Left hindlimb (tissue), 1 donor: ENCODE measurements around the gene CD22.
"Not testable (repeated sequence)": the region's sequence is repeated elsewhere in the genome, so short reads cannot be mapped to it uniquely, and the experiment has no call there.

ENCODE experiments used
- DNase-seq: peaks from one replicate; pipeline ENCODE4 v3.0.0-alpha.2; 2018

The CD22 gene

DNA sequence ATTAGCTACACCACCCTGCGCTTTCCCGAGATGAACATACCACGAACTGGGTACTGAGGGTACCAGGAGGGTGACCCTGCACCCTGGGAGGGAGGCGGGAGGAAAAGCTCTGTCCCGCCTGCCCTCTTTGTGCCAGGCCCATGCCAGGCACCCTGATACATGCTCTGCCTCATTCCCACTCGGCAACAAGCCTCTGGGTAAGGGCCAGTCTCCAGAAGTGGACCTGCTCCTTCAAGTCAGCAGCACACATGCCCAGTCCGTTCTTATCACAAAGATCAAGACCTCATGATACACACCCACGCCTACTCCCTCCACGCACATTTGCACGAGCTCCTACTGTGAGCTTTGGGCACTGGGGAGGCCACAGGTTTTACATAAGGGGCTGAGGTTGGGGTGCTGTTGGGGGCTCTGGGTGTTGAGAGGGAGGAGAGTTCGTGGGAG is 16.7 kb downstream of the CD22 start:
- no peak for DNase-seq

DNA sequence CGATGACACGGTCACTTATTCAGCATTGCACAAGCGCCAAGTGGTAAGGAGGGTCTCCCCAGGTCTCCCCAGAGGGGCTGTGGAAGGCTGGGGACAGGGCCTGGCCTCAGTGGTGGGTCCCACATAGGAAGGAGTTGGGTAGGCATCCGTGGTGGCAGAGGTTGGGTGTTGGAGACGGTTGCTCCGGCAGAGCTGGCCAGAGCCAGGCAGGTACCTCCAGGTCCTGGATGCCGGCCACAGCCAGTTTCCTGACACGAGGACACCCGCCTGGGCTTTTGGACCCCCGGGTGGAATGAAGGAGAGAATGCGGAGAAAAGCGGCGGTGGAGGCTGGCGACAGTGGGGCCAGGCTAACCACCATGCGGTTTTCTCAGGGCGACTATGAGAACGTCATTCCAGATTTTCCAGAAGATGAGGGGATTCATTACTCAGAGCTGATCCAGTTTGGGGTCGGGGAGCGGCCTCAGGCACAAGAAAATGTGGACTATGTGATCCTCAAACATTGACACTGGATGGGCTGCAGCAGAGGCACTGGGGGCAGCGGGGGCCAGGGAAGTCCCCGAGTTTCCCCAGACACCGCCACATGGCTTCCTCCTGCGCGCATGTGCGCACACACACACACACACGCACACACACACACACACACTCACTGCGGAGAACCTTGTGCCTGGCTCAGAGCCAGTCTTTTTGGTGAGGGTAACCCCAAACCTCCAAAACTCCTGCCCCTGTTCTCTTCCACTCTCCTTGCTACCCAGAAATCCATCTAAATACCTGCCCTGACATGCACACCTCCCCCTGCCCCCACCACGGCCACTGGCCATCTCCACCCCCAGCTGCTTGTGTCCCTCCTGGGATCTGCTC is 17.4 kb downstream of the CD22 start:
- no peak for DNase-seq

DNA sequence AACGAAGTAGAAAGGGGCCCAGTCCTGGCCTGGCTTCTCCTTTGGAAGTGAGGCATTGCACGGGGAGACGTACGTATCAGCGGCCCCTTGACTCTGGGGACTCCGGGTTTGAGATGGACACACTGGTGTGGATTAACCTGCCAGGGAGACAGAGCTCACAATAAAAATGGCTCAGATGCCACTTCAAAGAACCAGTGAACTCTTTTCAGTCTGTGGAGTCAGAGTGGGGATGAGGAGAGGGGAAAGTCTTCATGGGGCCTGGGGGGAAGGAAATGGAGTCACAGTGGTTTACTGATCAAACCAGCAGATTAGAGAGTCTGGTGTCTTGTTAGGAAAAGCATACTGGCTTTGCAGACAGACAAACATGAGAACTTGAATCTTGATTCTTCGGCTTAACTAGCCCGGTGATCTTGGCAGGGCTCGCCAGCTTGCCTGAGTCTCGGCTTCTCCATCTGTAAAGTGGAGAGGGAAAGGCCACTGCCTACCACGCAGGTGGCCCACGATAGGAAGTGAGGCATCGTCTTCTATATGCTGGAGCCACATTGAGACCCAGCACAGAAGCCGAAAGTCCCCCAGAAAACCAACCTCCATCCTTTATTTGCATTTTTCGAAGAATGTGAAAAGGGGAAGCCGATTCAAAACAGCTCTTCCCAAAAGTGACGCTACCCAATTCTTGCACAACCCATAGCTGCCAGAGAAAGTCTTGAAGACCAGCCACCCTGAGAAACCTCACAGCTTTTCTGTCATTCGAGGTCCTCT is 18.4 kb downstream of the CD22 start, which contains the start of gene FFAR1:
TSS of gene FFAR1 (plus strand) at position 732 of the 759 bp plus-strand sequence. CDS start 3,650 bp downstream, outside the sequence.
- DNase-seq, result no peak

DNA sequence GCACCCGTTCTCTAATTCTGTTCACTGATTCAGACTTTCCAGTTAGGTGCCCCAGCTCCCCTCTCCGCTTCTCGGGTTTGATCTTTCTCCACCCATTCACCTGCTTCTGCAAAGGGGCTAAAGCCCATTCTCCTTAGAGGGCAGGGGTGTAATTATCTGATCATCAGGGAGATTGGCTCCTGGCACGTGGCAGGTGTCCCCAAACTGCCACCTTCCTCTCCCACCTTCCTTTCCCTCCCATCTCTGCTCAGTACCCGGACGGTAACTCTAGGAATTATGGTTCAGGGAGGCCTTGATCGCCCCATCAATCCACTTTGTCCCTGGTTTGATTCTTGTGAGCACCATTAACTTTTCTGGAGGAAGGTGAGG is 18.9 kb downstream of the CD22 start:
- DNase-seq, result no peak

DNA sequence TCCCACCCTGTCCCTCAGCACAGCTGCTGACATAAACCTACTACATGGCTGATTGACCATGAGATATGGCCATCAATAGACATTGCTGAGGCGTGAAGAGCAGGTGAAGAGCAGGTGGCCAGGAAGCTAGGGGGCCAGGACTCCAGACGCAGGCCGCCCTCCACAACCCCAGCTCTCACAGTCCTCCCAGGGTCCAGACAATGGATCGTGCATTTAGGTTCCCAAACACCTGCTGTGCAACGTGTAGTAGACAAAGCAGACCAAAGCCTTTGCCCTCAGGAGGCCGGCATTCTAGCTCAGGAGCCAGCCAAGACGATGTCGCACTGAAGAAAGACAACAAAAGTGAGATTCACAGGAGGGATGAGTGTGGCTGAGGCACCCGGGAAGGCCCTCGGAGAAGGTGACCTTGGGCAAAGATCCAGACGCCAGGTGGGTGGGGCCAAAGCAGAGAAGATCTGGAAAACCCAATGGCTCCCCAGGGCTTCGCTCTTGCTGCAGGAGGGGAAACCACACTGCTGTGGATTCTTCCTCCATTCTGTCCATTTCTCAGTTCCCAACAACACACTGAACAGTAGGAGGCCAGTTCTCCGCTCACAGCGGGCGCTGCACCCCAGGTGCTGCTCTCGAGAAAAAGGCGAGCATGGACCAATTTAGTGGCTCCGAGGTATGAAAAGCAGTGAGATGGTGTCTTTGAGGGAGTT is 20.1 kb downstream of the CD22 start:
- no peak for DNase-seq

DNA sequence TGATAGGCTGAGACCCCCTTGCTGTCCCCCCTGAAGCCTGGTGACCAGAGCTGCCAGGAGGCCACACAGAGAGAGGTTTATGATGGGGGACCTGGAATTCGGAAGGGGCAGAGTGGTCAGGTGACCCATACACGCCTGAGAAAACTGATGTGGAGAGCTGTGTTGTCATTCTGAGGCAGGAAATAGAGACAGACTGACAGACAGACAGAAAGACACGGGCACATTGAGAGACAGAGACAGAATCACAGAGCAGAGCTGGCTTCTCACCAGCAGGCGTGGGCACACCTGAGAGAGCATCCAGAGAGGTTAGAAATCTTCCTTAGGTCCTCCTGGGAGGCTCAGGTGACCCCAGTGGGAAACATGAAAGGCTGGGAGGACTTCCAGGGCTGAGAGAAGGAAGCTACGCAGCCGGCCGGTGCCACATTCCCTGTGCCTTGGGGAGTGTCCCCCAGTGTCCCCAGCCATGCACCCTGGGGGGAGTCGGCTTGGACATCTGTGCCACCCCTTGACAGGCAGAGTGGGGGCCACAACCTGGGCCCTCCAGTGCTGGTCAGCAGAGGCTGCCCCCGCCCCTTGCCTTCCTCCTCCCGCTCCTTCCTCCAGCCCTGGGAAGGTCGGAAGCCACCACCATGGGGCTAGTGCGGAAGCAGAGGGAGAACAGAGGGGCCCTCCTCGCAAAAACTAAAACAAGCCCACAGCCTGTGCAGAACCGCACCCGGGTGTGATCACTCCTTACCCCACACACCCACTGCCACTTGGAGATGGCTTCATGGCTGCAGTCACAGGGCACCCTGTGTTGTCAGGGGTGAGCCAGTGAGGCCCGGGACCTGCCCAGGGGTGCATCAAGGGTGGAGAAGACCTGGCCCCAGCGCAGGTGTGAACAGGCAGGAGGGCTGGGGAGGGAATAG is 20.9 kb downstream of the CD22 start:
- no peak for DNase-seq

DNA sequence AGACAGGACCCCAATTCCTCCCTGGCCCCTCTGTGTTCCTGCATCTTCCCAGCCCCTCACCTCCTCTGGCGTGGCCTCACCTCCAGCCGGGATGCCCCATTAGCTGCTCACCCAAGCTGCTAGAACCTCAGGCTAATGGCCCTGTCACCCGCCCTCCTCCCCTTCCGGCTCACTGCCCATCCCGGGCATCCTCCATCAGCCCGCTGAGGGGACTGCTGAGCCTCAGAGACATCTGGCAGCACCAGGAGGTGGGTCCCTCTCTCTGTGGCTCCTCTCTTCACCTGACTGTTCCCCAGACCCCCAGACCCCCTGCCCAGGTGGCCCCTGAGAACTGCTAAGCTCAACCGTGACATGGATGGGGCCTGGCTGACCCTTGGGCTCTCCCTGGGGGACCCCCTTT is 21.6 kb downstream of the CD22 start:
- DNase-seq, result no peak

DNA sequence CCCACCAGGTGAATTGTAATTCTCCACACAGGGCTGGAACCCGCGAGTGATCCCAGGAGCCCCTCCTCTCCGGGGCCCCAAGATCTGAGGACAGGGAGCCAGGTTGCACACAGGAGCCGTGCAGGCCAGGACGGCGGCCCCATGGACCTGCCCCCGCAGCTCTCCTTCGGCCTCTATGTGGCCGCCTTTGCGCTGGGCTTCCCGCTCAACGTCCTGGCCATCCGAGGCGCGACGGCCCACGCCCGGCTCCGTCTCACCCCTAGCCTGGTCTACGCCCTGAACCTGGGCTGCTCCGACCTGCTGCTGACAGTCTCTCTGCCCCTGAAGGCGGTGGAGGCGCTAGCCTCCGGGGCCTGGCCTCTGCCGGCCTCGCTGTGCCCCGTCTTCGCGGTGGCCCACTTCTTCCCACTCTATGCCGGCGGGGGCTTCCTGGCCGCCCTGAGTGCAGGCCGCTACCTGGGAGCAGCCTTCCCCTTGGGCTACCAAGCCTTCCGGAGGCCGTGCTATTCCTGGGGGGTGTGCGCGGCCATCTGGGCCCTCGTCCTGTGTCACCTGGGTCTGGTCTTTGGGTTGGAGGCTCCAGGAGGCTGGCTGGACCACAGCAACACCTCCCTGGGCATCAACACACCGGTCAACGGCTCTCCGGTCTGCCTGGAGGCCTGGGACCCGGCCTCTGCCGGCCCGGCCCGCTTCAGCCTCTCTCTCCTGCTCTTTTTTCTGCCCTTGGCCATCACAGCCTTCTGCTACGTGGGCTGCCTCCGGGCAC is 22.6 kb downstream of the CD22 start:
- no peak for DNase-seq

DNA sequence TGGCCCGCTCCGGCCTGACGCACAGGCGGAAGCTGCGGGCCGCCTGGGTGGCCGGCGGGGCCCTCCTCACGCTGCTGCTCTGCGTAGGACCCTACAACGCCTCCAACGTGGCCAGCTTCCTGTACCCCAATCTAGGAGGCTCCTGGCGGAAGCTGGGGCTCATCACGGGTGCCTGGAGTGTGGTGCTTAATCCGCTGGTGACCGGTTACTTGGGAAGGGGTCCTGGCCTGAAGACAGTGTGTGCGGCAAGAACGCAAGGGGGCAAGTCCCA is 23.1 kb downstream of the CD22 start:
- DNase-seq, result no peak

DNA sequence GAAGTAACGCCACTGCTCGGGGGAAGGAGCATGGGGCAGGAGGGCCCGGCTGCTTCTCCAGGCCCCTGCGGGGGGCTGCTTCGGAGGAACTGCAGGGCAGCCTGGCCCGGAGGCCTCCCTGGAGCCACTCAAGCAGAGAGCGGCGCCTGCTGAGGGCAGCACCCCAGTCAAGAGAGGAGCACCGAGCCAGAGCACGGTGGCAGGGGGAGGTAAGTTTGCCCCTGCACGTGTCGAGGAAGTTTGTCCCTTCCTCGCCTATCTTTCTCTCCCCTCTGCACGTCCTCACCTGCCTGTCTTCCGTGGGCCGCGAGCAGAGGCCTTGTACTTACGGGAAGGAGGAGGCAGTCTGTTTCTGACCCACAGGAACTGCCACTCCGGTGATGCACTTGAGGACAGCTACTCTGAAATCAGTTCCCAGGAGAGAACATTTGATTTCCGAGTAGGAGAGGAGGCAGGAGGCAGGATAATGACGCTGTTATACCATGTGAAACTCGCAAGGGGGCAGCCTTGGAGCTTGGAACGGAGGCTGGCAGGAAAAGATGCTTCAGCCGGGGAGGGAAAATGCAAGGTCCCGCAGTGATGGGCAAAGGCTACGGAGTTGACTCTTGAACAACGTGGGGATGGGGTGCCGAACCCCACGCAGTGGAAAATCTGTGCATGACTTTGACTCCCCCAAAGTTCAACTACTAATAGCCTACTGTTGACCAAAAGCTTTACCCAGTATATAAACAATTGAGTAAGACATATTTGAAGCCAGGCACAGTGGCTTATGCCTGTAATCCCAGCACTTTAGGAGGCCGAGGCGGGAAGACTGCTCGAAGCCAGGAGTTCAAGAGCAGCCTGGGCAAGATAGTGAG is 23.7 kb downstream of the CD22 start:
- peak; percentile 59 for DNase-seq

DNA sequence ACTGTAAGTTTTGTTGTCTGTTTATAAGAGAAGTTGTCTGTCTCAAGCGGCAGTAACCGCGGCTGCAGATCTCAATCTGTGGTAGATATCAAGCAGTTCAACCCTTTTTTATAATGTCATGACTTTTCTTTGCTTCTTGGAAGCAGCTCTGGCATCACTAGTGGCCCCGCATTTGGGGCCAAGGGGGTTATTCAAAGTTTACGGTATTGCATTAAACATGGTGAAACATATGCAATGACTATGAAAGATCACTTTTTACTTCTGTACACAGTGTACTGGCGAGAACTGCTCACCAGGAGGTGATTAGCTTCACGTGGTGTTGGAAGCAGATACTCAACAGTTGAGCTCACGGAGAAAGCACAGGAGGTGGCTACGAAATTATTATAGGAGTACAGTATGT is 24.6 kb downstream of the CD22 start:
- DNase-seq, result no peak

DNA sequence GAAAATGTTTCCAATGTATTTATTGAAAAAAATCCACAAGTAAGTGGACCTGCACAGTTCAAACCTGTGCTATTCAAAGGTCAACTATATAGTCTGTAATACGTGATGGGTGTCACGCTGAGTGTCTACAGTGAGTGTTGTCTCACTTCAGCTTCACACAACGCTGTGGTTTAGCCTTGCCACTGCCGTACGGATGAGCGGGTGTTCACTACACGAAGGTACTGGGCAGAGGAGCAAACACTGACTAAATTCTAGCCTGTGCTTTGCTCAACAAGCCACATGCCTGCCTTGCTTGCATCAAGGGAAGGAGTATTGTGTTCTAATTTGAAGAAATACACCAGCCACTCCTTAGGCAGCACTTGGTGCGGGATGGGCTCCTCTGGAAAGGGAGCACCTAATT is 25.9 kb downstream of the CD22 start:
- no peak for DNase-seq

DNA sequence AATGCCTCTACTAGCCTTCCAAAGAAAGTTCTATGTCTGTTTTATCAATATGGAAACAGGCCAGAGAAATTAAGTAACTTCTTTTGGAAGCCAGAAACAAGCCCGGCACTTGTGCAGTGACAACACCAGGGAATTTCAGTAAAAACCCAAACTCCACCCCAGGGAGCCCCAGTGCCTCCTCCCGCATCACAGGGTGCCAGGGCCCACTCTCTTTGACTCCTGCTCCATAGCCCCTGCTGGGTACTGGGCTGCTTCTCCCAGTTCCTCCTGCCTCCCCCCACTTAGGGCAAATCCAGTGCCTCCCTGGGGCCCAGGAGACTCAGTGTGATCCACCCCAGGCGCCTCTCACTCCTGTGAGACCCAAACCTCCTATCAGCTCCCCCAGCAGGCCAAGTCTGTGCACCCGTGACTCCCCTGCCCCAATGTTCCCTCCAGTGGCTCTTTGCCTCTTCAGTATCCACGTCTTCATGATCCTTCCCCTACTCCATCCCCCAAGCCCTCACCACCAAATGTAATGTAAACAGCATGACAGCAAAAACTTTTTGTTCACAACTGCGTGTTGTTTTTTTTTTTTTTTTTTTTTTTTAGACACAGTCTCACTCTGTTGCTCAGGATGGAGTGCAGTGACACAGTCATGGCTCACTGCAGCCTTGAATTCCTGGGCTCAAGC is 26.9 kb downstream of the CD22 start:
- no peak for DNase-seq

DNA sequence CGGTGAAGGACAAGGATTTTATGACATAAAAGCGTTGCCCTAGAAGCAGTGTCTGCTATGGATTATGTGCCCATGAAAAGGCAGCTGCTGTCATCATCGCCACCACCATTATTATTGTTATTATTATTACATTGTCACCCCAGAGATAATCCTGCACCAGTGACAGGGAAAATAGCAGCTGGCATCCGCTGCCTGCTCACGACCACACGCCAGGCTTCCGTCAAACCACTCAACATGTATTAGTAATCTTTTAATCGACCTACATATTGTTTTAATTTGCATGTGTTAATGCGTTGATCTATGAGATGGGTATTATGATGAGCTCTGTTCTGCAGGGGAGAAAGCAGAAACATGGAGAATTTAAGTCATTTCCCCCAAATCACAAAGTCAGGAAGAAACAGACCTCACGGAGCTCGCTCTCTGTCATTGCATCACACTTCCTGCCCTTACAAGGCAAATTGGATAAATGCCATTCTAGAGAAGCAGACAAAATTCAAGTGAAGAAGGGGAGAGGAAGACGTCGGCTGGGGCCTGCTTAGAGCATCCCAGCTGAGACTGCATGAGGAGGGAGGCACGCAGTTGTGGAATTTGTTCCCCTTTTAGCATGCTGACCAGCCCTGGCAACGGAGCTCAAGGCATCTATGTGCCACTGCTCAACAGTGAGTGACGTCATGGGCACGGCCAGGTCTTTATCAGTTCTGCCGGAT is 29.0 kb downstream of the CD22 start, which contains the start of gene FFAR3:
TSS of gene FFAR3 (plus strand) at position 594 of the 707 bp plus-strand sequence. CDS start 431 bp downstream, outside the sequence.
- DNase-seq, result no peak

DNA sequence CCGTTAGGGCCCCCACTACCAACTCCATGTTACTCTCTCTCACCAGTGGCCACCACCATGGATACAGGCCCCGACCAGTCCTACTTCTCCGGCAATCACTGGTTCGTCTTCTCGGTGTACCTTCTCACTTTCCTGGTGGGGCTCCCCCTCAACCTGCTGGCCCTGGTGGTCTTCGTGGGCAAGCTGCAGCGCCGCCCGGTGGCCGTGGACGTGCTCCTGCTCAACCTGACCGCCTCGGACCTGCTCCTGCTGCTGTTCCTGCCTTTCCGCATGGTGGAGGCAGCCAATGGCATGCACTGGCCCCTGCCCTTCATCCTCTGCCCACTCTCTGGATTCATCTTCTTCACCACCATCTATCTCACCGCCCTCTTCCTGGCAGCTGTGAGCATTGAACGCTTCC is 29.8 kb downstream of the CD22 start:
- not testable (repeated sequence) for DNase-seq

DNA sequence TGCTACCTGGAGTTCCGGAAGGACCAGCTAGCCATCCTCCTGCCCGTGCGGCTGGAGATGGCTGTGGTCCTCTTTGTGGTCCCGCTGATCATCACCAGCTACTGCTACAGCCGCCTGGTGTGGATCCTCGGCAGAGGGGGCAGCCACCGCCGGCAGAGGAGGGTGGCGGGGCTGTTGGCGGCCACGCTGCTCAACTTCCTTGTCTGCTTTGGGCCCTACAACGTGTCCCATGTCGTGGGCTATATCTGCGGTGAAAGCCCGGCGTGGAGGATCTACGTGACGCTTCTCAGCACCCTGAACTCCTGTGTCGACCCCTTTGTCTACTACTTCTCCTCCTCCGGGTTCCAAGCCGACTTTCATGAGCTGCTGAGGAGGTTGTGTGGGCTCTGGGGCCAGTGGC is 30.4 kb downstream of the CD22 start:
- not testable (repeated sequence) for DNase-seq

DNA sequence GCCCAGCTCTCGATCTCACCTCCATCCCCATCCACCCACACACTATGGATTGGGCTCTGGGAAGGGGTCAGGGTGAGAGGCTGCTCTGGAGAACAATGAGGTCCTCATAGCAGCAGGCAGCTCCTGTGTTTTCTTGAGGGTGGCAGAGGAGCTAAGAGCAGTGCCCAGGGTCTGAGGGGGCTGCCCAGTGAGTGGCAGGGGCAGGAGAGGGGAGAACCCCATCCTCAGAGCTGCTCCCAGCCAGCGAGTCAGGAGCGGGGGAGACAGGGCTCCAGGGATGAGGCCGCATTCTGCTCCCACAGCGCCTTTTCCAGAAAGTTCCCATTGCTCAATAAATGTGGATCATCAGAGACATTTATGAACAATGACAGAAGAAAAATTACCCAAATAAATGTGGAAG is 31.1 kb downstream of the CD22 start:
- DNase-seq, result not testable (repeated sequence)

DNA sequence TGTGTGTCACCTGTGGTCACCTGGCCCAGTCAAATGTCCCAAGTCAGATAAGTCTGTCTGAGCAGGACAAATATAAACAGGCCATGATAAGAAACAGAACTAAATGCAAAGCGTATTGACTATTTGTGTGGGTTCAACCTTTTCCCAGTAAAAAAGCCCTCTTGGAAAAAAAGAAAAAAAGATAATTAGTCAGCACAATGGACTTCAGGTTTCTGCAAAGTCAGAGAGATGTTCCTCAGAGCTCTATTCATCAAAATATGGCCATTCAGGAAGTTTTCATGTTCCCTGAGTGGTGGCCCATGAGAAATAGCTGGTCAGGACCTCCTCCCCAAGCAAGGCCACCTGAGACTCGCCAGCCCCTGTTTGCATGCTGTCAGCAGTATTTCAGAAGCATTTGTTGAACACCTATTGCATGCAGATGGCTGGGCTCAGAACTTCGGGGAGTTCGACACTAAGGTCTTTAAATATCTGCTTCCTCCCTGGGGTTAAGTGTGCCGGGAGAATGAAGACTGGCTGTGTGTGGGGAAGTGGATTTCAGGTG is 32.0 kb downstream of the CD22 start:
- DNase-seq, result no peak
